H9 (cell line): ENCODE measurements around the gene HOXB6. TPM values are rescaled to one million over a fixed set of nuclear protein-coding genes. Genes with fewer than 3 reads are reported as not detected.

Source experiments
- DNase-seq: peaks from one replicate; pipeline ENCODE4 v3.0.0-alpha.2; 2017
- H2AFZ ChIP-seq: one replicate; pipeline ENCODE4 v1.6.1; 2013; ENCODE audit warnings: mild to moderate bottlenecking, low read length, control low read depth, moderate library complexity
- H2AK5ac ChIP-seq: 2 replicates; pipeline ENCODE4 v1.6.1; 2013; ENCODE audit warnings: low read length, control low read depth, mixed read lengths; ENCODE audit not compliant: insufficient read length
- H2BK120ac ChIP-seq: one replicate; pipeline ENCODE4 v1.6.1; 2013; ENCODE audit warnings: low read depth, mild to moderate bottlenecking, low read length, control low read depth, inconsistent platforms; ENCODE audit not compliant: poor library complexity, severe bottlenecking
- H2BK12ac ChIP-seq: 2 replicates; pipeline ENCODE4 v1.6.1; 2013; ENCODE audit warnings: low read length, control low read depth, mixed read lengths, low read depth; ENCODE audit not compliant: insufficient read length
- H2BK15ac ChIP-seq: 2 replicates; pipeline ENCODE4 v1.6.1; 2013; ENCODE audit warnings: low read depth, low read length, control low read depth
- H2BK20ac ChIP-seq: one replicate; pipeline ENCODE4 v1.6.1; 2013; ENCODE audit warnings: low read depth, mild to moderate bottlenecking, low read length, control low read depth, inconsistent platforms; ENCODE audit not compliant: poor library complexity, severe bottlenecking
- H2BK5ac ChIP-seq: 2 replicates; pipeline ENCODE4 v1.6.1; 2013; ENCODE audit warnings: low read length, control low read depth, mixed read lengths; ENCODE audit not compliant: insufficient read length
- H3K14ac ChIP-seq: 2 replicates; pipeline ENCODE4 v1.6.1; 2013; ENCODE audit warnings: low read length, control low read depth; ENCODE audit not compliant: insufficient read depth
- H3K18ac ChIP-seq: 2 replicates; pipeline ENCODE4 v1.6.1; 2013; ENCODE audit warnings: low read depth, mild to moderate bottlenecking, mixed read lengths, low read length, control low read depth; ENCODE audit not compliant: insufficient read length
- H3K23ac ChIP-seq: 2 replicates; pipeline ENCODE4 v1.6.1; 2013; ENCODE audit warnings: low read length, control low read depth, mixed read lengths, low read depth; ENCODE audit not compliant: insufficient read length
- H3K23me2 ChIP-seq: 2 replicates; pipeline ENCODE4 v1.6.1; 2013; ENCODE audit warnings: low read depth, mild to moderate bottlenecking, mixed read lengths, low read length, control low read depth; ENCODE audit not compliant: insufficient read length, poor library complexity, severe bottlenecking
- H3K27ac ChIP-seq: 2 replicates; pipeline ENCODE4 v1.5.1; 2013; ENCODE audit warnings: low read length, control low read depth, mixed read lengths, low read depth; ENCODE audit not compliant: insufficient read length
- H3K27me3 ChIP-seq: 2 replicates; pipeline ENCODE4 v1.6.1; 2013; ENCODE audit warnings: low read length, control low read depth, inconsistent platforms; ENCODE audit not compliant: insufficient read depth
- H3K4ac ChIP-seq: 2 replicates; pipeline ENCODE4 v1.6.1; 2013; ENCODE audit warnings: low read depth, mild to moderate bottlenecking, control low read depth, inconsistent platforms, low read length, moderate library complexity
- H3K4me1 ChIP-seq: 2 replicates; pipeline ENCODE4 v1.6.1; 2013; ENCODE audit warnings: low read length, control low read depth, inconsistent platforms; ENCODE audit not compliant: insufficient read depth
- H3K4me2 ChIP-seq: 2 replicates; pipeline ENCODE4 v1.6.1; 2013; ENCODE audit warnings: low read length, control low read depth, mixed read lengths; ENCODE audit not compliant: insufficient read length, insufficient read depth
- H3K56ac ChIP-seq: 2 replicates; pipeline ENCODE4 v1.6.1; 2013; ENCODE audit warnings: low read depth, mild to moderate bottlenecking, mixed read lengths, low read length, control low read depth; ENCODE audit not compliant: insufficient read length
- H3K79me1 ChIP-seq: 2 replicates; pipeline ENCODE4 v1.6.1; 2013; ENCODE audit warnings: low read depth, mild to moderate bottlenecking, moderate library complexity, low read length, control low read depth, inconsistent platforms; ENCODE audit not compliant: insufficient read depth, poor library complexity, severe bottlenecking
- H3K79me2 ChIP-seq: 2 replicates; pipeline ENCODE4 v1.6.1; 2013; ENCODE audit warnings: low read length, control low read depth, inconsistent platforms; ENCODE audit not compliant: insufficient read depth
- H3K9ac ChIP-seq: 2 replicates; pipeline ENCODE4 v1.6.1; 2013; ENCODE audit warnings: low read length, control low read depth, mixed read lengths; ENCODE audit not compliant: insufficient read length; ENCODE audit errors: extremely low read depth
- H3K9me3 ChIP-seq: one replicate; pipeline ENCODE4 v1.6.1; 2013; ENCODE audit warnings: low read depth, low read length, inconsistent platforms; ENCODE audit not compliant: control insufficient read depth
- H3T11ph ChIP-seq: one replicate; pipeline ENCODE4 v1.6.1; 2013; ENCODE audit warnings: mild to moderate bottlenecking, low read length, control low read depth, inconsistent platforms
- H4K20me1 ChIP-seq: one replicate; pipeline ENCODE4 v1.6.1; 2013; ENCODE audit not compliant: control insufficient read depth, insufficient read length, insufficient read depth
- H4K5ac ChIP-seq: 2 replicates; pipeline ENCODE4 v1.6.1; 2013; ENCODE audit warnings: low read depth, mild to moderate bottlenecking, mixed read lengths, low read length, control low read depth; ENCODE audit not compliant: insufficient read length
- H4K8ac ChIP-seq: replicated peaks from 2 replicates; pipeline ENCODE4 v1.6.1; 2013; ENCODE audit warnings: low read length, control low read depth, mixed read lengths, low read depth; ENCODE audit not compliant: insufficient read length
- H4K91ac ChIP-seq: 2 replicates; pipeline ENCODE4 v1.6.1; 2013; ENCODE audit warnings: low read depth, mild to moderate bottlenecking, moderate library complexity, mixed read lengths, low read length, control low read depth; ENCODE audit not compliant: insufficient read length
- H3K27ac Mint-ChIP-seq, 3 experiments: 2 replicates in 2 of 3; 3 replicates in 1 of 3; pipeline ENCODE4 v1.8.0; 2020 to 2021; ENCODE audit warnings: mixed read lengths in 3 of 3, mild to moderate bottlenecking in 1 of 3, moderate library complexity in 1 of 3
- H3K27me3 Mint-ChIP-seq: 2 replicates; pipeline ENCODE4 v1.8.0; 2021; ENCODE audit warnings: low read depth, mild to moderate bottlenecking, moderate library complexity, mixed read lengths
- H3K36me3 Mint-ChIP-seq, 3 experiments: 2 replicates in 2 of 3; 3 replicates in 1 of 3; pipeline ENCODE4 v1.8.0; 2020 to 2021; ENCODE audit warnings: low read depth in 3 of 3, mixed read lengths in 3 of 3; ENCODE audit not compliant: insufficient read depth in 1 of 3
- H3K4me1 Mint-ChIP-seq, 2 experiments: 2 replicates each; pipeline ENCODE4 v1.8.0; 2020; ENCODE audit warnings: mixed read lengths in 2 of 2
- H3K4me3 Mint-ChIP-seq, 2 experiments: 2 replicates in 1 of 2; 3 replicates in 1 of 2; pipeline ENCODE4 v1.8.0; 2020 to 2021; ENCODE audit warnings: mild to moderate bottlenecking in 2 of 2, mixed read lengths in 2 of 2, moderate library complexity in 1 of 2
- H3K9me3 Mint-ChIP-seq, 2 experiments: 2 replicates in 1 of 2; 3 replicates in 1 of 2; pipeline ENCODE4 v1.8.0; 2020; ENCODE audit warnings: mild to moderate bottlenecking in 2 of 2, mixed read lengths in 2 of 2, moderate library complexity in 1 of 2
- CTCF ChIP-seq: fragments of 200-600 bp; sonication (generic); conservative IDR thresholded peaks from 3 replicates; pipeline ENCODE4 v1.8.0; 2021; ENCODE audit warnings: antibody characterized with exemption, mild to moderate bottlenecking
- WGBS: extraction: QIAGEN DNeasy Blood & Tissue Kit; methylation state at CpG from one replicate; pipeline ENCODE4 v1.1.7; 2013; ENCODE audit warnings: missing lambda C conversion rate, low lambda C conversion rate, mixed read lengths; ENCODE audit not compliant: insufficient read length; ENCODE audit errors: extremely low coverage; 5-methylcytosine and 5-hydroxymethylcytosine counted together
- total RNA-seq: library from RNA; stranded (reverse); gene quantifications from 2 replicates; pipeline ENCODE4 v1.2.1, GENCODE V29; 2021

HOXB6 gene
- total RNA-seq, 1 experiment from 2014 or later: not detected

- Histone ChIP-seq H2BK20ac (no peak overlapping the region), H2AFZ (no peak overlapping the region)
Measured at GRCh38 chr17:48647103-48647962, 42.5 kb upstream of the HOXB6 start.

More at GRCh38 chr17:48647103-48647962, 42.5 kb upstream of the HOXB6 start:
- Histone ChIP-seq H2BK120ac (no peak overlapping the region), H2BK15ac (no peak overlapping the region), H4K91ac (no peak overlapping the region), H3K4ac (no peak overlapping the region), H2BK12ac (no peak overlapping the region), H4K5ac (no peak overlapping the region), H3K4me2 (peak overlapping the region; percentile 45), H3K18ac (no peak overlapping the region), H4K20me1 (no peaks in the 10 kb centered on the region), H3K27me3 (peaks cover 70% of the 10 kb centered on the region), H3K56ac (no peak overlapping the region), H3K9ac (no peak overlapping the region), H3K79me1 (no peaks in the 10 kb centered on the region), H3K14ac (no peak overlapping the region), H3K9me3 (no peaks in the 10 kb centered on the region), H4K8ac (no peak overlapping the region), H3K23ac (no peak overlapping the region), H2AK5ac (no peak overlapping the region), H3K23me2 (peaks cover 8% of the 10 kb centered on the region), H3T11ph (no peak overlapping the region), H3K79me2 (no peaks in the 10 kb centered on the region), H3K4me1 (no peaks in the 10 kb centered on the region), H3K27ac (no peak overlapping the region), H2BK5ac (no peak overlapping the region)
- TF ChIP-seq CTCF: no peak
- H3K9me3 Mint-ChIP-seq: peaks cover 3 to 9% of the 10 kb centered on the region in 2 experiments; a peak in 3 of 5 replicates
- no peak overlapping the region for H3K27ac Mint-ChIP-seq
- H3K4me1 Mint-ChIP-seq: peaks cover 7 to 13% of the 10 kb centered on the region in 2 experiments
- no CpG with 5 or more reads among the region's 30 CpGs for WGBS
- H3K4me3 Mint-ChIP-seq: peak overlapping the region; percentile 33 to 76
- H3K36me3 Mint-ChIP-seq: no peaks in the 10 kb centered on the region; a peak in 1 of 7 replicates
- peaks cover 100% of the 10 kb centered on the region for H3K27me3 Mint-ChIP-seq
- peak; percentile 87 for DNase-seq
